Measurements from ENCODE around the gene DMBX1.

DNA sequence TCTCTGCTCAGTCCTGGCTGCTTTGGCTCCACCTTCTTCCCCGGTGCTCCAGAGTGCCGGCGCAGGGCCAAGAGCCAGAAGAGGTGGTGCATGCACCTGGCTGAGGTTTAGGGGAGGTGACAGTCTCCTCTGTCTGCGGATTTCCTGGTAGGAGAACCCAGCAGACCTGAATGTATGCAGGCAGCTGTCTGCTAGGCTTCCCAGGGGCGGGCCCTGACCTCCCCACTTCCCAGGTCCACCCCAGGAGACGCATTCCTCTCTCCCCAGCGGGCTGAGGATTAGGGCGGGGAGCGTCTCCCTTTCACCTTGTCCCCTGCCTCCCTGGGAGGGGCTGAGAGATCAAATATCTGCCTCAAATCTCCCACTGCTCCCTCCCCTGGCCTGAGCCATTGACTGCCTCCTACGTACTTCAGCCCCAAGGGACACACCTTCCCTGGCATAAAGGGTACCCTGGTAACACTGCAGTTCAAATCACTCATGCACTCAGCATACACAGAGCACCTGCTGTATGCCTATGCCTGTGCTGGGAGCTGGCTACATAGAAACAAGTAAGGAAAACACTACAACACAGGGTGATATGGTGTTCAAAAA is 27.5 kb downstream of the DMBX1 start:
- TF ChIP-seq GTF2F1 (IDR thresholded peaks at IDR 0.05; ENCODE audit: low read length) (no peak), CBFB (CRISPR knock-in tag; IDR thresholded peaks at IDR 0.05) (no peak), BHLHE40 (IDR thresholded peaks at IDR 0.05; ENCODE audit: low read length) (no peak), MXI1 (IDR thresholded peaks at IDR 0.05; ENCODE audit: borderline replicate concordance, low read depth, low read length) (no peak), HDAC2 (CRISPR knock-in tag; IDR thresholded peaks at IDR 0.05) (no peak), HOXA5 (CRISPR knock-in tag; IDR thresholded peaks at IDR 0.05) (no peak), POLR2A (IDR thresholded peaks at IDR 0.05; ENCODE audit: insufficient read depth in 1 of 2, low read depth in 2 of 2, low read length in 2 of 2) (no peak), TCF7L2 (IDR thresholded peaks at IDR 0.05; ENCODE audit: low read depth, low read length) (no peak)
- TF ChIP-seq, protein P1, sequence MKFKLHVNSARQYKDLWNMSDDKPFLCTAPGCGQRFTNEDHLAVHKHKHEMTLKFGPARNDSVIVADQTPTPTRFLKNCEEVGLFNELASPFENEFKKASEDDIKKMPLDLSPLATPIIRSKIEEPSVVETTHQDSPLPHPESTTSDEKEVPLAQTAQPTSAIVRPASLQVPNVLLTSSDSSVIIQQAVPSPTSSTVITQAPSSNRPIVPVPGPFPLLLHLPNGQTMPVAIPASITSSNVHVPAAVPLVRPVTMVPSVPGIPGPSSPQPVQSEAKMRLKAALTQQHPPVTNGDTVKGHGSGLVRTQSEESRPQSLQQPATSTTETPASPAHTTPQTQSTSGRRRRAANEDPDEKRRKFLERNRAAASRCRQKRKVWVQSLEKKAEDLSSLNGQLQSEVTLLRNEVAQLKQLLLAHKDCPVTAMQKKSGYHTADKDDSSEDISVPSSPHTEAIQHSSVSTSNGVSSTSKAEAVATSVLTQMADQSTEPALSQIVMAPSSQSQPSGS (CRISPR knock-in tag; IDR thresholded peaks at IDR 0.05), result no peak
